GM12878 (cell line): ENCODE measurements around the gene EPS8. TPM values are rescaled to one million over a fixed set of nuclear protein-coding genes. Genes with fewer than 3 reads are reported as not detected.

Experiments used
- ATAC-seq: fragments of 200-7000 bp; cut with Tn5 transposase; 3 replicates; pipeline ENCODE4 v1.9.1; 2020; ENCODE audit warnings: mild to moderate bottlenecking, moderate library complexity
- BruUV-seq: library from RNA; stranded (reverse); fragments of 400-500 nt; replicated peaks from 2 replicates; lab custom pipeline; 2021; lab: Mats Ljungman, UMichigan
- CTCF ChIA-PET: fragments of 300-600 bp; sonication (Branson Sonifier 250); formaldehyde crosslinking; extraction: SDS; loops from one replicate; lab custom pipeline; 2021; ENCODE audit warnings: inconsistent platforms; lab: Yijun Ruan, JAX
- POLR2A ChIA-PET: fragments of 350-600 bp; formaldehyde crosslinking; extraction: SDS; loops from one replicate; lab custom pipeline; 2021; ENCODE audit warnings: inconsistent platforms; lab: Charles Lee
- RAD21 ChIA-PET: fragments of 300-600 bp; sonication (Branson Sonifier 250); formaldehyde crosslinking; loops from one replicate; lab custom pipeline; 2023; ENCODE audit warnings: antibody characterized with exemption; ENCODE audit not compliant: unreplicated experiment; lab: Charles Lee
- SMC1A ChIA-PET: fragments of 300-600 bp; sonication (Branson Sonifier 250); formaldehyde crosslinking; loops from one replicate; lab custom pipeline; 2023; ENCODE audit not compliant: unreplicated experiment, uncharacterized antibody; lab: Charles Lee
- DNase-seq: peaks from one replicate; pipeline ENCODE4 v3.0.0-alpha.2; 2011; ENCODE audit warnings: low read depth, low spot score
- FAIRE-seq: peaks from 3 replicates; lab custom pipeline; 2011; peaks lifted over from hg19 to GRCh38; lab: Jason Lieb, UNC
- H2AFZ ChIP-seq: 2 replicates; pipeline ENCODE4 v1.6.0; 2011; ENCODE audit warnings: low read depth, low read length, control low read depth; ENCODE audit not compliant: control insufficient read depth
- H3K27ac ChIP-seq: 2 replicates; pipeline ENCODE4 v1.5.1; 2011; ENCODE audit warnings: control low read depth; ENCODE audit not compliant: control insufficient read depth, insufficient read depth
- H3K27me3 ChIP-seq, 2 experiments: replicated peaks in 1 of 2; 2 replicates each; pipeline versions ENCODE4 v1.6.0 to v1.6.1; 2011; ENCODE audit warnings: low read length in 1 of 2; ENCODE audit not compliant: control insufficient read depth in 2 of 2, insufficient read depth in 2 of 2
- H3K36me3 ChIP-seq, 2 experiments: 2 replicates each; pipeline ENCODE4 v1.5.1; 2011; ENCODE audit warnings: low read length in 1 of 2; ENCODE audit not compliant: control insufficient read depth in 2 of 2, insufficient read depth in 2 of 2
- H3K4me1 ChIP-seq: 2 replicates; pipeline ENCODE4 v1.6.1; 2011; ENCODE audit warnings: mild to moderate bottlenecking, low read length, moderate library complexity, mixed read lengths; ENCODE audit not compliant: control insufficient read depth, insufficient read depth
- H3K4me2 ChIP-seq: 2 replicates; pipeline ENCODE4 v1.6.0; 2011; ENCODE audit warnings: control low read depth; ENCODE audit not compliant: control insufficient read depth, insufficient read depth
- H3K4me3 ChIP-seq: fragments of 200-600 bp; sonication (generic); 2 replicates; pipeline ENCODE4 v1.5.1; 2016
- H3K79me2 ChIP-seq: 2 replicates; pipeline ENCODE4 v1.6.0; 2011; ENCODE audit warnings: low read length; ENCODE audit not compliant: control insufficient read depth, insufficient read depth
- H3K9ac ChIP-seq: 2 replicates; pipeline ENCODE4 v1.8.0; 2011; ENCODE audit warnings: low read length, control low read depth, mixed read lengths; ENCODE audit not compliant: control insufficient read depth, insufficient read depth
- H3K9me3 ChIP-seq: replicated peaks from 3 replicates; pipeline ENCODE4 v1.5.1; 2011; ENCODE audit warnings: mild to moderate bottlenecking, low read length; ENCODE audit not compliant: control insufficient read depth, insufficient read depth
- H4K20me1 ChIP-seq: 2 replicates; pipeline ENCODE4 v1.6.0; 2011; ENCODE audit not compliant: control insufficient read depth, insufficient read depth
- BHLHE40 ChIP-seq, 2 experiments: fragments of 450-650 bp in 1 of 2; IDR thresholded peaks; 2 replicates each; pipeline ENCODE4 v1.6.1; 2011 to 2017; ENCODE audit warnings: low read depth in 2 of 2, borderline replicate concordance in 1 of 2, improper control_type of control experiment in 1 of 2, low read length in 1 of 2, mild to moderate bottlenecking in 1 of 2
- CHD1 ChIP-seq: IDR thresholded peaks from 2 replicates; pipeline ENCODE4 v1.6.1; 2012; ENCODE audit warnings: low read depth, low read length, improper control_type of control experiment
- CREB1 ChIP-seq: IDR thresholded peaks from 2 replicates; pipeline ENCODE4 v1.6.1; 2012; ENCODE audit warnings: low read depth, mild to moderate bottlenecking, inconsistent platforms
- E4F1 ChIP-seq: fragments of 450-650 bp; IDR thresholded peaks from 2 replicates; pipeline ENCODE4 v1.6.1; 2018; ENCODE audit warnings: borderline replicate concordance, mild to moderate bottlenecking; ENCODE audit not compliant: partially characterized antibody
- MEF2B ChIP-seq: fragments of 450-650 bp; IDR thresholded peaks from 2 replicates; pipeline ENCODE4 v1.6.1; 2018; ENCODE audit warnings: mild to moderate bottlenecking, moderate library complexity; ENCODE audit not compliant: partially characterized antibody, poor library complexity, severe bottlenecking
- MYC ChIP-seq: IDR thresholded peaks from 2 replicates; pipeline ENCODE4 v1.6.1; 2011; ENCODE audit warnings: mild to moderate bottlenecking, low read length, moderate library complexity, inconsistent platforms; ENCODE audit not compliant: insufficient read depth, insufficient replicate concordance, insufficient read length, severe bottlenecking
- PRDM15 ChIP-seq: fragments of 450-650 bp; formaldehyde crosslinking; IDR thresholded peaks from 2 replicates; pipeline ENCODE4 v1.4.0; 2020; ENCODE audit warnings: mild to moderate bottlenecking, moderate library complexity
- SPI1 ChIP-seq: IDR thresholded peaks from 2 replicates; pipeline ENCODE4 v1.6.1; 2011; ENCODE audit warnings: low read depth, mild to moderate bottlenecking, low read length, moderate library complexity, borderline replicate concordance; ENCODE audit not compliant: insufficient read depth
- SRF ChIP-seq, 2 experiments: IDR thresholded peaks; 2 replicates each; pipeline ENCODE4 v1.6.1; 2011; ENCODE audit warnings: low read depth in 2 of 2, low read length in 2 of 2, mild to moderate bottlenecking in 1 of 2, moderate library complexity in 1 of 2
- TARDBP ChIP-seq: IDR thresholded peaks from 2 replicates; pipeline ENCODE4 v1.6.1; 2016; ENCODE audit warnings: borderline replicate concordance
- ZBTB40 ChIP-seq: fragments of 450-650 bp; IDR thresholded peaks from 2 replicates; pipeline ENCODE4 v1.6.1; 2016; ENCODE audit warnings: mild to moderate bottlenecking, moderate library complexity, borderline replicate concordance
- ZNF217 ChIP-seq: fragments of 450-650 bp; IDR thresholded peaks from 2 replicates; pipeline ENCODE4 v1.6.1; 2017; ENCODE audit warnings: antibody characterized with exemption, mild to moderate bottlenecking
- WGBS: methylation state at CpG from one replicate; pipeline ENCODE4 v1.1.6; 2016; ENCODE audit warnings: low lambda C conversion rate; ENCODE audit not compliant: insufficient replicate concordance, insufficient coverage; ENCODE audit errors: missing lambda C conversion rate; 5-methylcytosine and 5-hydroxymethylcytosine counted together
- in situ Hi-C: fragments of 300-500 bp; cut with MboI; formaldehyde crosslinking; loops from 9 replicates; pipeline ENCODE4 v1.14.3; 2018; ENCODE audit warnings: mixed read lengths
- intact Hi-C: fragments of 100-400 bp; cut with micrococcal nuclease; formaldehyde crosslinking; loops from one replicate; pipeline ENCODE4 v1.14.2; 2022; ENCODE audit not compliant: unreplicated experiment
- polyA plus RNA-seq, 11 experiments: library from polyadenylated mRNA; depleted of rRNA in 4 of 11; unstranded in 6 of 11; stranded (reverse) in 5 of 11; fragments of >200 nt; fragmentation: Nextera tagmentation in 4 of 11; fragmentation: Illumina TruSeq in 1 of 11; extraction: Ambion mirVana in 4 of 11; extraction: Trizol in 1 of 11; gene quantifications; 1 replicate in 1 of 11; 2 replicates in 10 of 11; pipeline versions ENCODE4 v1.2.1 to v1.2.3, GENCODE V29; 2011 to 2016; ENCODE audit warnings: inconsistent platforms in 2 of 11, missing spikeins in 2 of 11, low read depth in 1 of 11
- total RNA-seq, 4 experiments: library from RNA; depleted of rRNA in 3 of 4; stranded (reverse); fragments of >200 nt in 3 of 4; fragmentation: Illumina TruSeq in 1 of 4; extraction: Trizol in 1 of 4; gene quantifications; 2 replicates each; pipeline versions ENCODE4 v1.2.1 to v1.2.3, GENCODE V29; 2013 to 2021

EPS8 gene
- total and polyA plus RNA-seq, 10 of the 15 experiments (the other 5 are each of a cell fraction or from before 2014, with no cell fraction given) = 1.3 to 127 (median 3.4) TPM

GRCh38 chr12:15818418-15818817 lies 29.2 kb upstream of the EPS8 start:
- 0% methylated on average over 1 of the region's 1 CpG for WGBS
- Histone ChIP-seq H3K4me3 (no peak overlapping the region), H3K9ac (no peak overlapping the region), H4K20me1 (no peaks in the 10 kb centered on the region), H3K36me3 (no peaks in the 10 kb centered on the region), H3K27ac (no peak overlapping the region), H3K79me2 (no peaks in the 10 kb centered on the region), H2AFZ (no peak overlapping the region), H3K4me1 (no peaks in the 10 kb centered on the region), H3K9me3 (no peaks in the 10 kb centered on the region), H3K27me3 (no peaks in the 10 kb centered on the region), H3K4me2 (no peak overlapping the region)
- ChIA-PET SMC1A (interaction anchor here (0.6 to 0.9 kb wide), 3 partner anchors 10 to 155 kb away, joined by 3 to 5 read pairs (median 3); no protein-coding TSS in a partner anchor), RAD21 (no interaction called here), CTCF (no interaction called here), POLR2A (no interaction called here)
- BruUV-seq = no TSS peak
- no peak for FAIRE-seq
- no peak for DNase-seq
- intact Hi-C loops = no loop called here
- TF ChIP-seq MYC = no peak
- TF ChIP-seq CHD1 = no peak
- no peak for TF ChIP-seq CREB1
- TF ChIP-seq ZBTB40 = no peak
- no peak for TF ChIP-seq PRDM15
- no peak for TF ChIP-seq TARDBP
- no peak for TF ChIP-seq E4F1
- TF ChIP-seq ZNF217 = no peak
- TF ChIP-seq SRF (IDR thresholded peaks at IDR 0.05; ENCODE audit: low read depth in 2 of 2, low read length in 2 of 2) = no peak
- TF ChIP-seq SPI1 = no peak
- TF ChIP-seq MEF2B = no peak
- TF ChIP-seq BHLHE40 (IDR thresholded peaks at IDR 0.05; ENCODE audit: borderline replicate concordance in 1 of 2, low read depth in 2 of 2, low read length in 1 of 2) = no peak
- in situ Hi-C loops = no loop called here
- no peak for ATAC-seq
